EH (cell line): ENCODE data around the gene RPS6KA4.

Source experiments
- DNase-seq: peaks from one replicate; pipeline ENCODE4 v3.0.0-alpha.2; 2015; ENCODE audit warnings: low read depth

The RPS6KA4 gene

GRCh38 chr11:64367931-64368672, 9.1 kb downstream of the RPS6KA4 start:
- DNase-seq = no peak

GRCh38 chr11:64368673-64369074, 9.7 kb downstream of the RPS6KA4 start:
- no peak for DNase-seq

- DNase-seq = no peak
Measured at GRCh38 chr11:64369440-64370421, 10.8 kb downstream of the RPS6KA4 start.

GRCh38 chr11:64371201-64371600, 12.2 kb downstream of the RPS6KA4 start:
- no peak for DNase-seq

GRCh38 chr11:64372021-64372420, 13.1 kb downstream of the RPS6KA4 start:
- no peak for DNase-seq

- peak; percentile 36 for DNase-seq
Measured at GRCh38 chr11:64372802-64373597, 14.0 kb downstream of the RPS6KA4 start.

- no peak for DNase-seq
Measured at GRCh38 chr11:64373598-64373974, 14.6 kb downstream of the RPS6KA4 start.

- no peak for DNase-seq
Measured at GRCh38 chr11:64376071-64376470, 17.1 kb downstream of the RPS6KA4 start.

GRCh38 chr11:64378335-64378880, 19.4 kb downstream of the RPS6KA4 start:
- DNase-seq = peak; percentile 41

GRCh38 chr11:64379160-64379559, 20.2 kb downstream of the RPS6KA4 start:
- DNase-seq = no peak

GRCh38 chr11:64379817-64380709, 21.1 kb downstream of the RPS6KA4 start:
- DNase-seq = no peak

- DNase-seq = no peak
Measured at GRCh38 chr11:64381350-64381749, 22.4 kb downstream of the RPS6KA4 start.

- DNase-seq = no peak
Measured at GRCh38 chr11:64382047-64382446, 23.1 kb downstream of the RPS6KA4 start.

- DNase-seq = no peak
Measured at GRCh38 chr11:64382586-64382985, 23.6 kb downstream of the RPS6KA4 start.

- DNase-seq = no peak
Measured at GRCh38 chr11:64383580-64383979, 24.6 kb downstream of the RPS6KA4 start.

GRCh38 chr11:64384028-64384737, 25.2 kb downstream of the RPS6KA4 start:
- DNase-seq = no peak

- peak; percentile 15 for DNase-seq
Measured at GRCh38 chr11:64384981-64385944, 26.3 kb downstream of the RPS6KA4 start.

GRCh38 chr11:64385945-64386704, 27.2 kb downstream of the RPS6KA4 start:
- peak; percentile 89 for DNase-seq
